Endothelial cell of umbilical vein (primary cell): Measurements from ENCODE around the gene NEK3. TPM values are rescaled to one million over a fixed set of nuclear protein-coding genes. Genes with fewer than 3 reads are reported as not detected.

ENCODE experiments used
- BruUV-seq: library from RNA; stranded (reverse); fragments of 400-500 nt; replicated peaks from 2 replicates; lab custom pipeline; 2021; lab: Mats Ljungman, UMichigan
- CTCF ChIA-PET: fragments of 300-600, 350-600 bp; sonication (Branson Sonifier 250); formaldehyde crosslinking; loops from one replicate; lab custom pipeline; 2021; ENCODE audit warnings: antibody characterized with exemption, inconsistent platforms; lab: Charles Lee
- POLR2A ChIA-PET: fragments of 300-600, 350-600 bp; sonication (Branson Sonifier 250); formaldehyde crosslinking; loops from one replicate; lab custom pipeline; 2021; ENCODE audit warnings: antibody characterized with exemption, inconsistent platforms; lab: Charles Lee
- DNase-seq: peaks from one replicate; pipeline ENCODE4 v3.0.0-alpha.2; 2011; ENCODE audit warnings: low read depth, low spot score
- FAIRE-seq: peaks from 2 replicates; lab custom pipeline; 2011; peaks lifted over from hg19 to GRCh38; lab: Jason Lieb, UNC
- H2AFZ ChIP-seq: 2 replicates; pipeline ENCODE4 v1.6.0; 2012; ENCODE audit warnings: low read depth, low read length, control low read depth, inconsistent platforms
- H3K27ac ChIP-seq: 2 replicates; pipeline ENCODE4 v1.5.1; 2011; ENCODE audit warnings: low read depth, mild to moderate bottlenecking, control low read depth, low read length, moderate library complexity; ENCODE audit not compliant: insufficient read depth
- H3K27me3 ChIP-seq, 2 experiments: 2 replicates each; pipeline versions ENCODE4 v1.6.0 to v1.6.1; 2011; ENCODE audit warnings: low read length in 2 of 2, mixed read lengths in 1 of 2; ENCODE audit not compliant: control insufficient read depth in 2 of 2, insufficient read depth in 2 of 2
- H3K36me3 ChIP-seq, 2 experiments: 2 replicates in 1 of 2; 3 replicates in 1 of 2; pipeline ENCODE4 v1.5.1; 2011; ENCODE audit warnings: low read length in 2 of 2, mild to moderate bottlenecking in 1 of 2, moderate library complexity in 1 of 2; ENCODE audit not compliant: control insufficient read depth in 2 of 2, insufficient read depth in 2 of 2; ENCODE audit errors: extremely low read depth in 1 of 2
- H3K4me1 ChIP-seq: 3 replicates; pipeline ENCODE4 v1.5.1; 2011; ENCODE audit warnings: mild to moderate bottlenecking, low read length; ENCODE audit not compliant: control insufficient read depth, insufficient read depth; ENCODE audit errors: extremely low read depth
- H3K4me2 ChIP-seq: 2 replicates; pipeline ENCODE4 v1.6.1; 2011; ENCODE audit warnings: low read length, control low read depth, mixed read lengths; ENCODE audit not compliant: insufficient read depth
- H3K4me3 ChIP-seq, 3 experiments: fragments of 200-600 bp in 1 of 3; sonication (generic), shearing (Covaris generic) in 1 of 3; replicated peaks in 1 of 3; 2 replicates each; pipeline ENCODE4 v1.5.1; 2011 to 2016; ENCODE audit warnings: control low read depth in 3 of 3, low read length in 3 of 3, mild to moderate bottlenecking in 2 of 3, inconsistent platforms in 1 of 3, low read depth in 1 of 3, moderate library complexity in 1 of 3; ENCODE audit not compliant: insufficient read depth in 1 of 3
- H3K79me2 ChIP-seq: 2 replicates; pipeline ENCODE4 v1.6.0; 2012; ENCODE audit warnings: low read length, inconsistent platforms; ENCODE audit not compliant: control insufficient read depth, insufficient read depth
- H3K9ac ChIP-seq: replicated peaks from 2 replicates; pipeline ENCODE3; 2011; ENCODE audit warnings: low read length, control low read depth; ENCODE audit not compliant: insufficient read depth; ENCODE audit errors: extremely low read depth
- H3K9me1 ChIP-seq: replicated peaks from 3 replicates; pipeline ENCODE4 v1.6.0; 2011; ENCODE audit warnings: mild to moderate bottlenecking, low read length; ENCODE audit not compliant: control insufficient read depth, insufficient read depth; ENCODE audit errors: extremely low read depth
- H3K9me3 ChIP-seq: replicated peaks from 2 replicates; pipeline ENCODE4 v1.5.1; 2012; ENCODE audit warnings: low read length, inconsistent platforms; ENCODE audit not compliant: control insufficient read depth, insufficient read depth
- H4K20me1 ChIP-seq: replicated peaks from 2 replicates; pipeline ENCODE3; 2011; ENCODE audit warnings: mild to moderate bottlenecking, low read length; ENCODE audit not compliant: control insufficient read depth, insufficient read depth; ENCODE audit errors: extremely low read depth
- EZH2 ChIP-seq: IDR thresholded peaks from 2 replicates; pipeline ENCODE4 v1.6.1; 2012; ENCODE audit warnings: borderline replicate concordance, low read depth, mild to moderate bottlenecking, moderate library complexity, low read length, inconsistent platforms; ENCODE audit not compliant: severe bottlenecking
- FOS ChIP-seq: IDR thresholded peaks from 2 replicates; pipeline ENCODE4 v1.6.1; 2011; ENCODE audit warnings: mild to moderate bottlenecking, low read length, moderate library complexity, borderline replicate concordance; ENCODE audit not compliant: insufficient read depth
- GATA2 ChIP-seq: IDR thresholded peaks from 2 replicates; pipeline ENCODE4 v1.7.0; 2011; ENCODE audit warnings: low read depth, mild to moderate bottlenecking, moderate library complexity, mixed read lengths, low read length; ENCODE audit not compliant: insufficient read length, insufficient read depth
- JUN ChIP-seq: IDR thresholded peaks from 2 replicates; pipeline ENCODE4 v1.6.1; 2011; ENCODE audit warnings: borderline replicate concordance, low read depth; ENCODE audit not compliant: insufficient read length, insufficient read depth
- MYC ChIP-seq: IDR thresholded peaks from one replicate; pipeline ENCODE4 v1.6.1; 2011; ENCODE audit warnings: mild to moderate bottlenecking, low read depth, low read length
- dilution Hi-C: fragments of 300-500 bp; cut with MboI; formaldehyde crosslinking; loops from one replicate; pipeline ENCODE4 v1.15.0; 2019; ENCODE audit warnings: low sequenced_read_pairs; ENCODE audit not compliant: extremely low pct_ligation_motif_present
- intact Hi-C: fragments of 100-400 bp; cut with micrococcal nuclease; formaldehyde crosslinking; loops from one replicate; pipeline ENCODE4 v1.10.0; 2022
- polyA plus RNA-seq, 4 experiments: library from polyadenylated mRNA; depleted of rRNA in 3 of 4; stranded (reverse) in 3 of 4; unstranded in 1 of 4; fragments of >200 nt; gene quantifications; 2 replicates each; pipeline versions ENCODE4 v1.2.1 to v1.2.3, GENCODE V29; 2011 to 2012; ENCODE audit warnings: missing spikeins in 1 of 4
- total RNA-seq: library from RNA; stranded (reverse); gene quantifications from 2 replicates; pipeline ENCODE4 v1.2.3, GENCODE V29; 2021

Gene NEK3
- total and polyA plus RNA-seq, 2 donors (not counting 3 experiments of a cell fraction or from before 2014, with no cell fraction given), result 10.3 to 13.8 TPM

GRCh38 chr13:52158629-52159158 lies 703 bp downstream of the NEK3 start:
- Histone ChIP-seq H4K20me1 (no peaks in the 10 kb centered on the region), H3K4me1 (peaks cover 51% of the 10 kb centered on the region), H2AFZ (peak overlapping the region; percentile 26), H3K4me2 (peak overlapping the region; percentile 94), H3K27ac (peak overlapping the region; percentile 46), H3K4me3 (peak overlapping the region; percentile 81 to 92 (median 90)), H3K9me1 (no peaks in the 10 kb centered on the region), H3K79me2 (peaks cover 2% of the 10 kb centered on the region), H3K9ac (peak overlapping the region; percentile 83), H3K9me3 (no peaks in the 10 kb centered on the region), H3K36me3 (no peaks in the 10 kb centered on the region), H3K27me3 (no peaks in the 10 kb centered on the region)
- POLR2A ChIA-PET, result no interaction called here
- dilution Hi-C loops, result no loop called here
- intact Hi-C loops, result loop anchor here (2.0 to 10.0 kb wide), 2 partner anchors 30 to 296 kb away; partner anchors contain the start of genes CKAP2, NEK5 and VPS36
- no peak for TF ChIP-seq MYC
- no peak for TF ChIP-seq JUN
- TF ChIP-seq GATA2, result no peak
- TF ChIP-seq EZH2, result no peak
- FAIRE-seq (no peak), DNase-seq (peak; percentile 2)
- CTCF ChIA-PET, result interaction anchor here (1.0 kb wide), 1 partner anchor 36 kb away, joined by 3 read pairs; no protein-coding TSS in a partner anchor
- no TSS peak for BruUV-seq

- POLR2A ChIA-PET, result no interaction called here
- H3K79me2 ChIP-seq, result peaks cover 2% of the 10 kb centered on the region
- no peak overlapping the region for H3K4me3 ChIP-seq
- H4K20me1 ChIP-seq, result no peaks in the 10 kb centered on the region
- no peak overlapping the region for H2AFZ ChIP-seq
- FAIRE-seq (peak; percentile 31), DNase-seq (peak; percentile 44)
- no peaks in the 10 kb centered on the region for H3K27me3 ChIP-seq
- H3K9me3 ChIP-seq, result no peaks in the 10 kb centered on the region
- H3K27ac ChIP-seq, result no peak overlapping the region
- TF ChIP-seq FOS (no peak), GATA2 (peak; percentile 50)
- no peaks in the 10 kb centered on the region for H3K9me1 ChIP-seq
- CTCF ChIA-PET, result interaction anchor here (0.7 to 1.6 kb wide), 7 partner anchors 9 to 144 kb away, joined by 3 to 12 read pairs (median 3); partner anchors contain the start of gene ALG11
- peaks cover 32% of the 10 kb centered on the region for H3K4me1 ChIP-seq
- H3K9ac ChIP-seq, result no peak overlapping the region
- no peaks in the 10 kb centered on the region for H3K36me3 ChIP-seq
- no TSS peak for BruUV-seq
- peak overlapping the region; percentile 35 for H3K4me2 ChIP-seq
- dilution Hi-C loops (no loop called here), intact Hi-C loops (loop anchor here (10.0 kb wide), 1 partner anchor 298 kb away; the partner anchor contains the start of genes CKAP2 and VPS36)
Measured at GRCh38 chr13:52156724-52157261, 2.6 kb downstream of the NEK3 start.
